ENCODE results near the gene CLUH. TPM values are rescaled to one million over a fixed set of nuclear protein-coding genes. Genes with fewer than 3 reads are reported as not detected.

Gene CLUH
- total RNA-seq, 1 experiment from 2014 or later, result 161 TPM

- Mint-ChIP-seq H3K4me3 (ENCODE audit: unreplicated experiment) (no peak overlapping the region), H3K4me1 (ENCODE audit: low read depth, unreplicated experiment) (peaks cover 17% of the 10 kb centered on the region), H3K9me3 (ENCODE audit: unreplicated experiment) (no peaks in the 10 kb centered on the region), H3K36me3 (ENCODE audit: insufficient read depth, unreplicated experiment) (peaks cover 52% of the 10 kb centered on the region), H3K27me3 (ENCODE audit: insufficient read depth, unreplicated experiment) (no peaks in the 10 kb centered on the region), H3K27ac (ENCODE audit: unreplicated experiment) (peak overlapping the region; percentile 17)
- ChIA-PET POLR2A (interaction anchor here (0.5 kb wide), 1 partner anchor 195 kb away, joined by 3 read pairs; the partner anchor contains the start of gene METTL16), CTCF (no interaction called here)
- intact Hi-C loops (cut with micrococcal nuclease; ENCODE audit: unreplicated experiment), result no loop called here
- BruUV-seq (replicated peaks), result no TSS peak
- Histone ChIP-seq H3K36me3 (ENCODE audit: control insufficient read depth, insufficient read depth, low read length) (peaks cover 1% of the 10 kb centered on the region; the same call in 1 of the 2 replicates), H3K4me1 (peaks cover 17% of the 10 kb centered on the region), H3K9me3 (no peaks in the 10 kb centered on the region), H3K4me3 (ENCODE audit: low read depth, low read length) (no peak overlapping the region), H3K27me3 (replicated peaks; ENCODE audit: control insufficient read depth, insufficient read depth, low read length) (no peaks in the 10 kb centered on the region)
- no peak for TF ChIP-seq CTCF (IDR thresholded peaks at IDR 0.05; ENCODE audit: insufficient read depth in 1 of 2, low read depth in 1 of 2, low read length in 1 of 2, severe bottlenecking in 1 of 2, unreplicated experiment in 1 of 2)
- DNase-seq, result no peak
Observed at GRCh38 chr17:2705888-2706795, 5.4 kb downstream of the CLUH start.

GRCh38 chr17:2705263-2705662, 6.3 kb downstream of the CLUH start:
- CTCF ChIA-PET, result no interaction called here
- Mint-ChIP-seq H3K4me3 (ENCODE audit: unreplicated experiment) (no peak overlapping the region), H3K27me3 (ENCODE audit: insufficient read depth, unreplicated experiment) (no peaks in the 10 kb centered on the region), H3K27ac (ENCODE audit: unreplicated experiment) (peak overlapping the region; percentile 17), H3K9me3 (ENCODE audit: unreplicated experiment) (no peaks in the 10 kb centered on the region), H3K36me3 (ENCODE audit: insufficient read depth, unreplicated experiment) (peaks cover 60% of the 10 kb centered on the region), H3K4me1 (ENCODE audit: low read depth, unreplicated experiment) (peaks cover 14% of the 10 kb centered on the region)
- no peak overlapping the region for H3K4me3 ChIP-seq (ENCODE audit: low read depth, low read length)
- DNase-seq, result no peak
- no TSS peak for BruUV-seq (replicated peaks)
- POLR2A ChIA-PET, result no interaction called here
- H3K36me3 ChIP-seq (ENCODE audit: control insufficient read depth, insufficient read depth, low read length), result peaks cover 1% of the 10 kb centered on the region; the same call in 1 of the 2 replicates
- peaks cover 15% of the 10 kb centered on the region for H3K4me1 ChIP-seq
- H3K9me3 ChIP-seq, result no peaks in the 10 kb centered on the region
- intact Hi-C loops (cut with micrococcal nuclease; ENCODE audit: unreplicated experiment), result no loop called here
- H3K27me3 ChIP-seq (replicated peaks; ENCODE audit: control insufficient read depth, insufficient read depth, low read length), result no peaks in the 10 kb centered on the region
- TF ChIP-seq CTCF (IDR thresholded peaks at IDR 0.05; ENCODE audit: insufficient read depth in 1 of 2, low read depth in 1 of 2, low read length in 1 of 2, severe bottlenecking in 1 of 2, unreplicated experiment in 1 of 2), result no peak

DNA sequence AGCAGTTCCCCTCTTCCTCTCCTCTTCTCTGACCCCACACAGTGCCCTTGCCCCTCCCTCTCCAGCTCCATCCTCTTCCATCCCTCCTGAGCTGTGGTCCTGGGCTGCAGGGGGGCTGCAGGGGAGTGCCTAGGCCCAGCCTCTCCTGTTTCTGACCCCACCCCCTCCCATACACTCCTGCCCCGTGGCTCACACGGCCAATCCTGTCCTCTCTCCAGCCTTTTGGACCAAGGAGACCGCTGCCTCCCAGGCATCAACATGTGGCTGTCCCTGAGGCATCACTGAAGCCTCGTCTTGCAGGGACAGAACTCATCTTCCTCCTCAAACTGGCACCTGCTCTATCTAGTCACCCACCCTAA, 6.7 kb downstream of the CLUH start:
- Mint-ChIP-seq H3K27ac (ENCODE audit: unreplicated experiment) (no peak overlapping the region), H3K4me1 (ENCODE audit: low read depth, unreplicated experiment) (peaks cover 10% of the 10 kb centered on the region), H3K27me3 (ENCODE audit: insufficient read depth, unreplicated experiment) (no peaks in the 10 kb centered on the region), H3K36me3 (ENCODE audit: insufficient read depth, unreplicated experiment) (peaks cover 60% of the 10 kb centered on the region), H3K4me3 (ENCODE audit: unreplicated experiment) (no peak overlapping the region), H3K9me3 (ENCODE audit: unreplicated experiment) (no peaks in the 10 kb centered on the region)
- no peak for TF ChIP-seq CTCF (IDR thresholded peaks at IDR 0.05; ENCODE audit: insufficient read depth in 1 of 2, low read depth in 1 of 2, low read length in 1 of 2, severe bottlenecking in 1 of 2, unreplicated experiment in 1 of 2)
- no peaks in the 10 kb centered on the region for H3K27me3 ChIP-seq (replicated peaks; ENCODE audit: control insufficient read depth, insufficient read depth, low read length)
- H3K4me3 ChIP-seq (ENCODE audit: low read depth, low read length), result no peak overlapping the region
- H3K9me3 ChIP-seq, result no peaks in the 10 kb centered on the region
- intact Hi-C loops (cut with micrococcal nuclease; ENCODE audit: unreplicated experiment), result no loop called here
- peaks cover 1% of the 10 kb centered on the region; the same call in 1 of the 2 replicates for H3K36me3 ChIP-seq (ENCODE audit: control insufficient read depth, insufficient read depth, low read length)
- POLR2A ChIA-PET, result no interaction called here
- CTCF ChIA-PET, result no interaction called here
- no peak for DNase-seq
- BruUV-seq (replicated peaks), result no TSS peak
- peaks cover 11% of the 10 kb centered on the region for H3K4me1 ChIP-seq
